Raji (cell line): Measurements from ENCODE around the gene SRSF12.

Experiments
- POLR2A ChIP-seq: IDR thresholded peaks from 2 replicates; pipeline ENCODE4 v1.6.1; 2011; ENCODE audit warnings: low read depth, low read length, control low read depth; ENCODE audit not compliant: insufficient read depth

SRSF12 gene

DNA sequence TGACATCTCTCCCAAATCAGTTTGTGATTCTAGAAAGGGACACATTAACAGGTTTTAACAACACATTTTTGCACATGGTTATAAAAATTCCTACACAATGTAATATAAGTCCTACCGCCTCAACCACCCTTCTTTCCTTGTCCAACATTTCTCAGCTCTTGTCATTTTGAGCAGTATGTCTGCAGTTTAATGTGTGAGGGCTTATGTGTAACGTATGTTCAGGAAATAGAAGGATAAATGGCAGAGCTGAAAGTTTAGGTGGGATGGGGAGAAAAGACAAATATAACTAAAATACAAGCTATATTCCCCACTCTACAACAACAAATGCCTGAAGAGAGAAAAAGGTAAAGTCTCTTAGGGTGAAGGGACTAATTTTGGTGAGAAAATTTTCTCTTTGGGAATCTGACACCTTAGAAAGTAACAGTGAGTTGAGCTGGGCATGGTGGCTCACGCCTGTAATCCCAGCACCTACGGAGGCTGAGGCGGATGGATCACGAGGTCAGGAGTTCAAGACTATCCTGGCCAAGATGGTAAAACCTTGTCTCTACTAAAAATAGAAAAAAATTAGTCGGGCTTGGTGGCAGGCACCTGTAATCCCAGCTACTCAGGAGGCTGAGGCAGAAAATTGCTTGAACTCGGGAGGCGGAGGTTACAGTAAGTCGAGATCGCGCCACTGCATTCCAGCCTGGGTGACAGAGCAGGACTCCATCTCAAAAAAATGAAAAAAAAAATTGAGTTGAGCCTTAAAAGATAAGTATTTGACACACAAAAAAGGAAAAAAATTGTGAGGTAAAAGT is 32.3 kb downstream of the SRSF12 start:
- TF ChIP-seq POLR2A = no peak

DNA sequence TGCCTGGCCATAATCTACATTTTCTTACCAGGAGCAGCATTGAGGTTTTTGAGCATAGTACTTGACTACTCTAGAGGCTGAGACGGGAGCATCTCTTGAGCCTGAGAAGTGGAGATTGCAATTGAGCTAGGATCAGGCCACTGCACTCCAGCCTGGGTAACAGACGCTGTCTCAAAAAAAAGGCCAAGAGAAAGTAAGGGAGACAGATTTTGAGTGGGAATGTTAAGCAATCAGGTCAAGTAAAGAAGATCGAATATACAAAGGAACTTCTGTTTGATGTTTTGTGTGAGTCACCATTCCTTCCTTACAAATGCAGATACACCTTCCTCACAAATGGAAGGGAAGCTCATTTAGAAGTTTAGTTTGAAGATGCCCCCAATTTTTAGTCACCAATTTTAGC is 32.9 kb downstream of the SRSF12 start:
- no peak for TF ChIP-seq POLR2A

DNA sequence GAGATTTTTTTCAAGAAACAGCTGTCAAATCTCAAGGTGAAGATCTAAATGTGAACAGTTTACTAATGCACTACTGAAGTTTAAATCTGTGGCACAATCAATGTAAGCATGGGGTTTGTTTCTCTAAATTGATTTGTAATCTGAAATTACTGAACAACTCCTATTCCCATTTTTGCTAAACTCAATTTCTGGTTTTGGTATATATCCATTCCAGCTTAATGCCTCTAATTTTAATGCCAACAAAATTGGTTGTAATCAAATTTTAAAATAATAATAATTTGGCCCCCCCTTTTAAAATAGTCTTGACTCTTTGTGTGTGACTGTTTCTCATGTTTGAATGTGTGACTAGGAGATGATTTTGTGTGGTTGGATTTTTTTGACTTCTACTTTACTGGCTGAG is 33.3 kb downstream of the SRSF12 start:
- TF ChIP-seq POLR2A = no peak

- no peak for TF ChIP-seq POLR2A
These were observed 35.4 kb downstream of the SRSF12 start for GRCh38 chr6:89082486-89082891.

- TF ChIP-seq POLR2A = peak; percentile 81
These were observed 36.2 kb downstream of the SRSF12 start for GRCh38 chr6:89081423-89082322.

DNA sequence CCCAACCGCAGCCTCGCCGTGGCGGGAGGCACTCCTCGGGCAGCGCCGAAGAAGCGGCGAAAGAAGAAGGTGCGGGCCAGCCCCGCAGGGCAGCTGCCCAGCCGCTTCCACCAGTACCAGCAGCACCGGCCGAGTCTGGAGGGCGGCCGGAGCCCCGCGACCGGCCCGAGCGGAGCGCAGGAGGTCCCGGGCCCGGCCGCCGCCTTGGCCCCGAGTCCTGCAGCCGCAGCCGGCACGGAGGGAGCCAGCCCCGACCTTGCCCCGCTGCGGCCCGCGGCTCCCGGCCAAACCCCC is 36.8 kb downstream of the SRSF12 start:
- no peak for TF ChIP-seq POLR2A

DNA sequence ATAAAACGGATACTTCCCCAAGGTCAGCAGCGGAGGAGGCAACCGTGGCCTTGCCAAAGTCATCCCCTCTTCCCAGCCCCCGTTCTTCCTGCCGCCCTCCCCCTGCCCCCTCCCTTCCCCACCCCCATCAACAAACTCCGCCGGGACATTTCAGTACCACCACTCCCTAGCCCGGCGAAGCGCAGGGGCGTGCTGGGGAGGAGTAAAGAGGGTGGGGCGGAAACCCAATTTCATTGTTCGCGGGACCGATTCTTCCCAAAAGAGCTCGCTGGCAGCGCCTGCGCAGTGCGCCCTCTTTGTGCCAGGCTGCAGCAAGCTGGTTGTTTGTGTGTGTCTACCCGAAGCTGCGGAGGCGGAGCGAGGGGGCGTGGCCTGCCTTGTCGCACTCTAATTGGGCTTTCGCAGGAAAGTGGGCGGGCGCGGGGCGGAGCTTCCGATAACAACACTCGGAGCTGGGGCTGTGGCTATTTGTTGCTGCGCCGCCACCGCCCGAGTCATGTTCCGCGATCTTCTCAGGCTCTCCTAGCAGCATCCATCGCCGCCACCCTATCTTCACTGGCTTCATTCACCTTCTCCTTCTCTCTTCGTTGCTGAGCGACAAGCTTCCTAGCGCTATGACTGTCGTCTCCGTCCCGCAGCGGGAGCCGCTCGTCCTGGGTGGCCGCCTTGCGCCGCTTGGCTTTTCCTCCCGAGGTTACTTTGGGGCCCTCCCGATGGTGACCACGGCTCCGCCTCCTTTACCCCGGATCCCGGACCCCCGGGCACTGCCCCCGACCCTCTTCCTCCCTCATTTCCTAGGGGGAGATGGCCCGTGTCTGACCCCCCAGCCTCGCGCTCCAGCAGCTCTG is 37.4 kb downstream of the SRSF12 start, which contains the start of gene PNRC1:
TSS of gene PNRC1 (plus strand) at position 471 of the 848 bp plus-strand sequence. CDS start at position 615, 144 bp downstream.
- peak; percentile 99 for TF ChIP-seq POLR2A

GRCh38 chr6:89079511-89080234 is 38.2 kb downstream of the SRSF12 start:
- no peak for TF ChIP-seq POLR2A

DNA sequence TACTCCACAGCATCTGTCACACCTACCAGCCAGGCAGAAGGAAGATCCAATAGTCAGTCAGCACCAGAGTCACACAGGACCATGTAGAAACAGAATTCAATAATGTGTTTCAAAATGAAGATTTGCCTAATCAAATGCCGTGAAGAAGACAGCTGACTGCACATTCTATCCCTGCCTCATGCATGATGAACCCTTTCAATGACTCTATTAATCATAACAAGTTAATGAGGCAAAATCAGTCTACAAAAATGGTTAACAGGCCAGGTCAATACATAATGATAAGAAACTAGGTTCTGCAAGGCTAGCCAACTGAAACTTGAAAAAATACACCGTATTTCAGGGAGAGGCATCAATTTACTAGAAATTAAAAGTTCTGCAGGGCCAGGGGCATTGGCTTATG is 44.0 kb downstream of the SRSF12 start:
- no peak for TF ChIP-seq POLR2A

GRCh38 chr6:89073014-89073620 is 44.8 kb downstream of the SRSF12 start:
- TF ChIP-seq POLR2A = no peak

GRCh38 chr6:89071036-89071435 is 46.8 kb downstream of the SRSF12 start:
- TF ChIP-seq POLR2A = no peak

GRCh38 chr6:89069536-89070163 is 48.2 kb downstream of the SRSF12 start:
- TF ChIP-seq POLR2A = no peak

- TF ChIP-seq POLR2A = no peak
These were observed 49.2 kb downstream of the SRSF12 start for GRCh38 chr6:89068695-89069094.

GRCh38 chr6:89067796-89068195 is 50.1 kb downstream of the SRSF12 start:
- no peak for TF ChIP-seq POLR2A
